Measurements from ENCODE around the gene F13A1.

The F13A1 gene

GRCh38 chr6:6152060-6152459 lies 168.4 kb downstream of the F13A1 start:
- Histone ChIP-seq H3K9me2 (ENCODE audit: low read depth, low read length) (no peaks in the 10 kb centered on the region), H3K9me3 (ENCODE audit: low read length) (no peaks in the 10 kb centered on the region), H3K36me3 (ENCODE audit: insufficient read depth, low read length) (peaks cover 6% of the 10 kb centered on the region; the same call in 1 of the 2 replicates), H3K4me3 (ENCODE audit: low read depth, low read length, poor library complexity, severe bottlenecking) (no peak overlapping the region), H3K4me2 (ENCODE audit: low read length) (no peak overlapping the region), H3K4me1 (ENCODE audit: insufficient read depth, low read length, severe bottlenecking) (no peaks in the 10 kb centered on the region), H3F3A (ENCODE audit: insufficient read depth, low read length) (no peaks in the 10 kb centered on the region), H2AFZ (ENCODE audit: low read length) (no peak overlapping the region), H3K27me3 (ENCODE audit: insufficient read depth, low read length) (no peaks in the 10 kb centered on the region), H3K27ac (ENCODE audit: low read depth, low read length, poor library complexity, severe bottlenecking) (no peak overlapping the region), H3K79me2 (ENCODE audit: insufficient read depth, low read length) (no peaks in the 10 kb centered on the region), H3K9ac (ENCODE audit: low read length) (no peak overlapping the region), H4K20me1 (ENCODE audit: insufficient read depth, low read length) (no peaks in the 10 kb centered on the region)
- TF ChIP-seq, protein P1, sequence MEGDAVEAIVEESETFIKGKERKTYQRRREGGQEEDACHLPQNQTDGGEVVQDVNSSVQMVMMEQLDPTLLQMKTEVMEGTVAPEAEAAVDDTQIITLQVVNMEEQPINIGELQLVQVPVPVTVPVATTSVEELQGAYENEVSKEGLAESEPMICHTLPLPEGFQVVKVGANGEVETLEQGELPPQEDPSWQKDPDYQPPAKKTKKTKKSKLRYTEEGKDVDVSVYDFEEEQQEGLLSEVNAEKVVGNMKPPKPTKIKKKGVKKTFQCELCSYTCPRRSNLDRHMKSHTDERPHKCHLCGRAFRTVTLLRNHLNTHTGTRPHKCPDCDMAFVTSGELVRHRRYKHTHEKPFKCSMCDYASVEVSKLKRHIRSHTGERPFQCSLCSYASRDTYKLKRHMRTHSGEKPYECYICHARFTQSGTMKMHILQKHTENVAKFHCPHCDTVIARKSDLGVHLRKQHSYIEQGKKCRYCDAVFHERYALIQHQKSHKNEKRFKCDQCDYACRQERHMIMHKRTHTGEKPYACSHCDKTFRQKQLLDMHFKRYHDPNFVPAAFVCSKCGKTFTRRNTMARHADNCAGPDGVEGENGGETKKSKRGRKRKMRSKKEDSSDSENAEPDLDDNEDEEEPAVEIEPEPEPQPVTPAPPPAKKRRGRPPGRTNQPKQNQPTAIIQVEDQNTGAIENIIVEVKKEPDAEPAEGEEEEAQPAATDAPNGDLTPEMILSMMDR (IDR thresholded peaks at IDR 0.05; ENCODE audit: low read length) = no peak
- no peak for TF ChIP-seq EZH2 (IDR thresholded peaks at IDR 0.05; ENCODE audit: borderline replicate concordance, low read length)

- no peak for TF ChIP-seq EZH2 (IDR thresholded peaks at IDR 0.05; ENCODE audit: borderline replicate concordance, low read length)
- TF ChIP-seq, protein P1 (IDR thresholded peaks at IDR 0.05; ENCODE audit: low read length) = no peak
- Histone ChIP-seq H2AFZ (ENCODE audit: low read length) (no peak overlapping the region), H3F3A (ENCODE audit: insufficient read depth, low read length) (no peaks in the 10 kb centered on the region)
Observed at GRCh38 chr6:6148192-6148815, 172.2 kb downstream of the F13A1 start.

DNA sequence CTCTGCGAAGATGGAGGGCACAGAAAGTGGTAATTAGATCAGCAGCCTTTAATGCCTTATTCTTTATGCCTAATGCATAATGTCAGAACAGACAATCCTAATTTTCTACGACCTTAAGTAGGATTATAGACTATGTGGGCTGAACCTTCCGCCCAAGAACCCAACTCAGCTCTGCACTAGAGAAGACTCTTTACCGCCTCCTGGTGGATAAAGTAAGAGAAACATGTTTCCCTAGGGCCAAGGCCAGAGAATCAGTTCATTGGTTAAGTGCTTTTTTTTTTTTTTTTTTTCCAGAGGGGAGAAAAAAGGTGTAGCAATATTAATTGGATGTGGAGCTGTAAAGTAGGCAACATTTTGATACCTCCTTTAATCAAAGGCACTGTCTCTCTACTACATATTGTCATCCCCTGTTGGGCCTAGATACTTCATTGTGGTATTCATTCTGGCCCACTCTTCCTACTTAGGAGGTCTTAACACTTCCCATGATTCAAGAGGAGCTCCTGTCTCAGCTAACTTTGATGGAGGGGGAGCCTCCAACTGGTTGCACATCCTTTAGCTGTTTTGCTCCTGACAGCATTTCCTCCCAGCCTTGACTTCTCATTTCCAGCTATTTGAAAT lies 188.9 kb downstream of the F13A1 start:
- Histone ChIP-seq H4K20me1 (ENCODE audit: insufficient read depth, low read length) (no peaks in the 10 kb centered on the region), H3K27ac (ENCODE audit: low read depth, low read length, poor library complexity, severe bottlenecking) (no peak overlapping the region), H3F3A (ENCODE audit: insufficient read depth, low read length) (no peaks in the 10 kb centered on the region), H3K36me3 (ENCODE audit: insufficient read depth, low read length) (no peaks in the 10 kb centered on the region), H3K27me3 (ENCODE audit: insufficient read depth, low read length) (no peaks in the 10 kb centered on the region), H2AFZ (ENCODE audit: low read length) (no peak overlapping the region), H3K4me1 (ENCODE audit: insufficient read depth, low read length, severe bottlenecking) (no peaks in the 10 kb centered on the region), H3K9ac (ENCODE audit: low read length) (no peak overlapping the region), H3K9me3 (ENCODE audit: low read length) (no peaks in the 10 kb centered on the region), H3K4me2 (ENCODE audit: low read length) (no peak overlapping the region), H3K9me2 (ENCODE audit: low read depth, low read length) (no peaks in the 10 kb centered on the region), H3K4me3 (ENCODE audit: low read depth, low read length, poor library complexity, severe bottlenecking) (no peak overlapping the region), H3K79me2 (ENCODE audit: insufficient read depth, low read length) (no peaks in the 10 kb centered on the region)
- TF ChIP-seq EZH2 (IDR thresholded peaks at IDR 0.05; ENCODE audit: borderline replicate concordance, low read length) = no peak
- TF ChIP-seq, protein P1 (IDR thresholded peaks at IDR 0.05; ENCODE audit: low read length) = peak; percentile 87

More at GRCh38 chr6:6148192-6148815, 172.2 kb downstream of the F13A1 start:
- Histone ChIP-seq H3K9ac (ENCODE audit: low read length) (no peak overlapping the region), H3K27ac (ENCODE audit: low read depth, low read length, poor library complexity, severe bottlenecking) (no peak overlapping the region), H3K9me3 (ENCODE audit: low read length) (no peaks in the 10 kb centered on the region), H3K79me2 (ENCODE audit: insufficient read depth, low read length) (no peaks in the 10 kb centered on the region), H3K36me3 (ENCODE audit: insufficient read depth, low read length) (peaks cover 6% of the 10 kb centered on the region; the same call in 1 of the 2 replicates), H3K4me3 (ENCODE audit: low read depth, low read length, poor library complexity, severe bottlenecking) (no peak overlapping the region), H4K20me1 (ENCODE audit: insufficient read depth, low read length) (no peaks in the 10 kb centered on the region), H3K4me2 (ENCODE audit: low read length) (no peak overlapping the region), H3K27me3 (ENCODE audit: insufficient read depth, low read length) (0 out of 2 replicates have a peak, but pooled peaks cover 3% of the 10 kb centered on the region), H3K4me1 (ENCODE audit: insufficient read depth, low read length, severe bottlenecking) (no peaks in the 10 kb centered on the region), H3K9me2 (ENCODE audit: low read depth, low read length) (no peaks in the 10 kb centered on the region)

All from OCI-LY1 (cell line).